Measurements from ENCODE around the gene PLEKHG5.

- no peak for TF ChIP-seq EZH2 (IDR thresholded peaks at IDR 0.05; ENCODE audit: borderline replicate concordance, low read depth, low read length, poor library complexity, severe bottlenecking)
- TF ChIP-seq, protein P1, sequence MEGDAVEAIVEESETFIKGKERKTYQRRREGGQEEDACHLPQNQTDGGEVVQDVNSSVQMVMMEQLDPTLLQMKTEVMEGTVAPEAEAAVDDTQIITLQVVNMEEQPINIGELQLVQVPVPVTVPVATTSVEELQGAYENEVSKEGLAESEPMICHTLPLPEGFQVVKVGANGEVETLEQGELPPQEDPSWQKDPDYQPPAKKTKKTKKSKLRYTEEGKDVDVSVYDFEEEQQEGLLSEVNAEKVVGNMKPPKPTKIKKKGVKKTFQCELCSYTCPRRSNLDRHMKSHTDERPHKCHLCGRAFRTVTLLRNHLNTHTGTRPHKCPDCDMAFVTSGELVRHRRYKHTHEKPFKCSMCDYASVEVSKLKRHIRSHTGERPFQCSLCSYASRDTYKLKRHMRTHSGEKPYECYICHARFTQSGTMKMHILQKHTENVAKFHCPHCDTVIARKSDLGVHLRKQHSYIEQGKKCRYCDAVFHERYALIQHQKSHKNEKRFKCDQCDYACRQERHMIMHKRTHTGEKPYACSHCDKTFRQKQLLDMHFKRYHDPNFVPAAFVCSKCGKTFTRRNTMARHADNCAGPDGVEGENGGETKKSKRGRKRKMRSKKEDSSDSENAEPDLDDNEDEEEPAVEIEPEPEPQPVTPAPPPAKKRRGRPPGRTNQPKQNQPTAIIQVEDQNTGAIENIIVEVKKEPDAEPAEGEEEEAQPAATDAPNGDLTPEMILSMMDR (conservative IDR thresholded peaks at IDR 0.05; ENCODE audit: low read depth, low read length): no peak
Measured at GRCh38 chr1:6426277-6426971, 65.0 kb downstream of the PLEKHG5 start.
